Measurements from ENCODE around the gene OCIAD2. TPM values are rescaled to one million over a fixed set of nuclear protein-coding genes. Genes with fewer than 3 reads are reported as not detected.
"Not testable (repeated sequence)": the region's sequence is repeated elsewhere in the genome, so short reads cannot be mapped to it uniquely, and the experiment has no call there.

OCIAD2 gene
- total RNA-seq, 2 donors from 2014 or later = 4.8 to 7.9 TPM

DNA sequence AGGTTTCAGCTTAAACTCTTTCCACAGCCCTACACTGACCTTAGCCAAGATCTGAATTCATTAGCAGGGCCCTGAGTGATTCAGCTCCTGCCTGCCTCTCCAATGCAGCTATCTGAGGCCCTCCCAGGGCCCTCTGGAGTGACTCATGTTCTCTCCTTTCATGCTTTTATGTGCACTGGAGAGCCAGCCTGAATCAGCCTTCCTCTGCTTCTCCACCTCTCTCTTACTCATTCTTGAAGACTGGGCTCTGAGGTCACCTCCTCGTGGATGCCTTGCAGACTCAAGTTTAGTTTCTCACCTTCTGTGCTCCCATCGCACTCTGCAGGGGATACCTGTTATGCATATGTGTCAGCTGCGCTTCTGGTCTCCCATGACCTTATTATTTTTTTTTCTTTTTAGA, 3.1 kb upstream of the OCIAD2 start:
- DNase-seq (ENCODE audit: low spot score) = no peak
- intact Hi-C loops (cut with DNase I) = no loop called here

DNA sequence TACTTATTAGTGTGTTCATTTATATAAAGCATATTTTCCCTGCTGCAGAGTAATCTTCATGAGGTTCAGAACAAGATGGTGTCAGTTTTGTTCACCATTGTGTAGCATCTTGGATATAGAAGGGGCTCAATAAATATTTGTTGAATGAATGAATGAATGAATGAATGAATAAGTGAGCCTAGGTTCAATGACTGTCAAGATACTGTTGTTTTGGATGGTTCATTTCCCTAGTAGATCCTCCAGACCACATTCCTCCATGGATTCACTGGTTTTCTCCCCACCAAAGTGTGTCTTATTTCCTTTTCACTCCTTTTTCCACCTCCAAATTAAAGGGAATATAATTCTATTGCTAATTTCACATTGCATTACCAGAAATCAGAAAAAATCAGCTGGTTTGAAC, 2.1 kb upstream of the OCIAD2 start:
- DNase-seq (ENCODE audit: low spot score) = no peak
- intact Hi-C loops (cut with DNase I) = no loop called here

DNA sequence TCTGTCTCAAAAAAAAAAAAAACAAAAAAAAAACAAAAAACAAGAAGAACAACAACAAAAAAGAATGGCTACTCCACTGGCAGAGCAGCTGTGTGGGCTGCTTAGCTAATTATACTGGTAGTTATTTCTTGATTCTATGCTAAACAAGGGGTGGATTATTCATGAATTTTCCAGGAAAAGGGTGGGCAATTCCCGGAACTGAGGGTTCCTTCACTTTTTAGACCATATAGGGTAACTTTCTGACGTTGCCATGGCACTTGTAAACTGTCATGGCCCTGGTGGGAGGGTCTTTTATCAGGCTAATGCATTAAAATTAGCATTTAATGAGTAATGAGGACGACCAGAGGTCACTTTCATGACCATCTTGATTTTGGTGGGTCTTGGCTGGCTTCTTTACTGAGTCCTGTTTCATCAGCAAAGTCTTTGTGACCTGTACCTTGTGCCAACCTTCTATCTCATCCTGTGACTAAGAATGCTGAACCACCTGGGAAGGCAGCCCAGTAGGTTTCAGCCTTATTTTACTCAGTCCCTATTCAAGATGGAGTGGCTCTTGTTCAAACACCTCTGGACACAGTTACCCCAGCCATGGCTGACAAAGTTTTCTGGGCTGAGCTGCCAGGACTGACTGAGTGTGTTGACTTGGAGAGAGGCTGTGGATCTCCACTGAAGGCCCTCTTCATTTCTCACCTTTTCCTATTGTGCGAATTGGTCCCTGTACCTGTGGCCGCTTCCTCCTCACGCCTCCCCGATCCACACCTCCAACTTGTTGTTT, 1.3 kb upstream of the OCIAD2 start:
- DNase-seq (ENCODE audit: low spot score) = no peak
- intact Hi-C loops (cut with DNase I) = no loop called here

DNA sequence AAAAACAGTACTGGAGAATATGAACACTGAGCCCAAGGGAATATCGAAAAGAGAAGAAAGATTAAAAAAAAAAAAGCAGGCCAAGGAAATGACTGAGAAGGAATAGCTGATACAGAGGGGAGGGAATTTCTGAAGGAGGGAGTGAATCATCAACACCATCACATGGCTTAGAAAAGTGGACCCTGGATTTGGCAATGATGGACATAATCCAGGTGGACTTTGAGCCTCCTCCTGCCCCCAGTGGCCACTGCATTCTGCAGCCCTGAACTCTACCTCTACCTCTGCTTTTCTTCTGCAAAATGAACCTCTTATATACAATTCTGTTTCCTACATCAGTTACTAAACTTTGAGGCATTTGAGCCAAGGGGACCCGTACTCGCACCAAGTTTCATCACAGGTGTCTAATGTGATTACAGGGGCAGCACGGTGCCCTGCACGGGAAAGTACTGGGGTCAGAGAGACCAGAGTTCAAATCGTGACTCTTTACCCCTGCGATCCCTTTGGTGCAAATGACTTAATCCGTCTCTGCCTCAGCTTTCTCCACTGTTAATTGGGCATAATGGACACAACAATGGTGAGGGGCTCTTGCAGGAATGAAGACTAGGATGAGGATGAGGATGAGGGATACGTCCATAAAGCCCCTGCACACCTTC, 1.1 kb downstream of the OCIAD2 start:
- intact Hi-C loops (cut with DNase I) = no loop called here
- DNase-seq (ENCODE audit: low spot score) = no peak

DNA sequence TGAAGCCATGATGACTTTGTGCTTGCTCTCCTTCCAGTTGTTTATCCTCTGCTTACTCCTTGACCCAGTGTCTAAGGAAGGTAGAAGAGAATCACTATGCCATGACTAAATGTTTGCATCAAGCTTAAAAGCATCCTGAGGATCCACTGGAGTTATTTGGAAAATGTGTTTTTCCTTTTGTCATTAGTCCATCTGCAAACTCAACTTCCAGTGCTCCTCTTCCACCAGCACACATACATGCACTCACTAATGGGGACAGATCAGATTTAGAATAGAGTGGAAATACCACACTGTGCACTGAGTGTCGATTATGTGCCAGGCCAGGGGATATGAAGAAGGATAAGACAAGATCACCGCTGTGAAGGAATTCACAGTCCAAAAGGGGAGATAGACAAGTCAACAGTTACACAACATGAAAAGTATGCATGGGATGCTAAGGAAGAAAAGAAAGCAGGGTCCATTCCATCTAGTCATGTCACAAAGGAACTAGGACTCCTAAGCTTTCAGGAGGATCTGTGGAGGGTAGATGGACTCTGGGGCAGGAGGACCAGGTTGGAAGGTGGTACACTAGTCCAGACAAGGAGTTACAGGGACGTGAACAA, 1.9 kb downstream of the OCIAD2 start:
- DNase-seq (ENCODE audit: low spot score) = no peak
- intact Hi-C loops (cut with DNase I) = no loop called here

DNA sequence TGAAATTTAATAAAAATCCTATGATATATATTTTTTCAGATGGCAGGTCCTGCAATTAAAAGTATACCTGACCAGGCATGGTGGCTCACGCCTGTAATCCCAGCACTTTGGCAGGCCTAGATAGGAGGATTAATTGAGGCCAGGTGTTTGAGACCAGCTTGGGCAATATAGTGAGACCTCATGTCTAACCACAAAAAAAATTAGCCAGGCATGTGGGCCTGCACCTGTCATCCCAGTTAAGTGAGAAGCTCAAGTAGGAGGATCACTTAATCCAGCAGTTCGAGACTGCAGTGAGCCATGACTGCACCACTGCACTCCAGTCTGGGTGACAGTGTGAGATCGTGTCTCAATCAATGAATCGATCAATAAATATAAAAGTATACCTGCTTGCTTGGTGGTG, 2.5 kb downstream of the OCIAD2 start:
- intact Hi-C loops (cut with DNase I) = no loop called here

DNA sequence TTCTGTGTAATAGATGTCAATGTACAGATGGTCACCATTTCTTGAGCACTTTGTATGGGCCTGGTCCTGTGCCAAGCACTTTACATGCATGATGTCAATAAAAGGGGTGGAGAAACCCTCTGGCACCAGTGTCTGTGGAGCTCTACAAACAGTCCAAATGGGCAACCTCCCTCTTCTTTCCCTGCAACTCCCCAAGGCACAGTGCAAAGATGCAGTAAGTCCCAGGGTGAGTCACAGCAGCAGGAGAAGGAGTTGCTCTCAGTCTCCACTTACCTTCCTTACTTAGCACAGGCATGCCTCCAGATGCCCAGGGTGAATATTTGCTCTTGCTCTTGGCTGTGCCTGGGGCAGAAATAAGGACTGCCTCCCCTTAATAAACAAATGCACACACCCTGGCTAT, 4.3 kb downstream of the OCIAD2 start:
- intact Hi-C loops (cut with DNase I) = no loop called here

More for the DNA sequence above, 2.5 kb downstream of the OCIAD2 start:
- DNase-seq (ENCODE audit: low spot score) = no peak

DNA sequence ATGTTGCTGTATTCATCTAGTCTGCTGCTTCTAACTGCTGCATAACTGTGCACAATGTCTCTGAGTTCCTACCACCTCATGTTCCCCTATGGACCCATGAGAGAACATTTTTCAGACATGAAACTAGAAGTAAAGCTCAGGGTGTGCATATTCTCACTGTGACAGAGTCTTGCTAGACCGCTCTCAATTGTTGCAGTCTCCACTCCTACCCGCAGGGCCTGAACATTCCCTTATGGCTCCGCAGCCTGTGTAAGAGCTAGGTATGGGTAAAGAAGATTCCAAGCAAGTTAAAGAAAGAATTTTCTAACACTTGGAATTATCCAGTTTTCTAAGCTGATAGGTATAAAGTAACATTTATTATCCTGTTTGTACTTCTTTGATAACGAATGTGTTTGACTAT, 5.4 kb downstream of the OCIAD2 start:
- no peak for DNase-seq (ENCODE audit: low spot score)
- intact Hi-C loops (cut with DNase I) = no loop called here

More for the DNA sequence above, 4.3 kb downstream of the OCIAD2 start:
- DNase-seq (ENCODE audit: low spot score) = no peak

DNA sequence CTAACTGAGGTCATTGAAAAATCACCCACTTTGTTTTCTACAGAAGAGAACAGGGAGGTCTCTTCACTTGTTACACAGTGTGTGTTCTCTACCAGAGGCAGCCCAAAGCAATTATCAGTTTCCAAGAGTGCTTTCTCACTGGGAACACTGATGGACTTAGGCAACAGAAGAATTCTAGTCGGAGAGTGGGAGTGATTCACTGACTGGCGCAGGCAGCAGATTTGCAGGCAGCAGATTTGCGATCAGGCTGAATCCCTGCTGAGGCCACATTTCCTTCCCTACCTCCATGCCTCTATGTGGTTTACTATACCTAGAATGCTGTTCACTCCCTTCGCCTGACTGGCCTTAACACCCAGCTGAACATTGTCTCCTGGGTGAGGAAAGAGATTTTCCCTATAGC, 6.6 kb downstream of the OCIAD2 start:
- intact Hi-C loops (cut with DNase I) = no loop called here
- DNase-seq (ENCODE audit: low spot score) = no peak

DNA sequence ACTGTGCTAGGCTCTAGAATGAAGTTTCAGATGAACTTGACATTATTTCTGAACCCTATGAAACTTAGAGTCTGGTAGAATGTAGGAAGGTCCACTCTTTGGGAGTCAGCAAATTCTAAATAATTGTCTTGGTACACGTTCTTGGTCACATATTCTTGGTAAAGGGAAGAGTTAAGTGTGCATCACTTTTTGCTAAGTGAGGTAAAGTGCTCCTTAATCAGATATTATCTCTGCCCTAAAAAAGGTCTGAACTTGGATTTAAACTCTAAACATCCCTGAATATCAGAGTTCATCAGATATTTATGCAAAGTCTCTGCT, 7.2 kb downstream of the OCIAD2 start:
- intact Hi-C loops (cut with DNase I) = no loop called here
- no peak for DNase-seq (ENCODE audit: low spot score)

DNA sequence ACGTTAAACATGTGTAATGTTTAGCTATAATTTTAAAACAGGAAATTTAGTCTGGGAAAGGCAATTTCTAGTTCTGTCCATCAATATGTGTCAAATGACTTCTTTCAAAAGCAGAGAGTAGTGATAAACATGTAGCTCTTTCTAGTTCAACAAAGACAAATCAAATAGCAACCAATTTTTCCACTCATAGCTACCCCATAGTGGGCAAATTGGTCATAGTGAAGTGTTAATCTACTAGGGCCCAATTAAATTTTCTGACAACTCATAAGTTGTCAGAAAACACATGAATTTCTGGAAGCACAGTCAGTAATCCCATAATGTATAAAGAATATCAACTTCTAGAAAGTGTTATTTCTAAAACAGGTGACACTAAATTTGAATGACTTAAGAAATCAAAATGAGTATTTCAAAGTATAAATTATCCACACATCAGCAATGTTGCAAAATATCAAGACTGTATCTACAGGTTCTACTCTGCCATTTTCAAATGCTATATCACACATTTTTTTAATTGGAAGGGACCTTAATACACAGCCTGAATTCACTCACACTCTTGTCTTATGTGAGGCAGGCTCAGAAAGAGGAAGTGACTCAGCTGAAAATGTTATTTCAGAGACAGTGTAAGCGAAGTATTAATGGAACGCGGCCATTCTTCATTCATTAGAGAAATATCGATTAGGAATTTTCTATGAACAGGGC, 7.7 kb downstream of the OCIAD2 start:
- intact Hi-C loops (cut with DNase I) = no loop called here
- no peak for DNase-seq (ENCODE audit: low spot score)

DNA sequence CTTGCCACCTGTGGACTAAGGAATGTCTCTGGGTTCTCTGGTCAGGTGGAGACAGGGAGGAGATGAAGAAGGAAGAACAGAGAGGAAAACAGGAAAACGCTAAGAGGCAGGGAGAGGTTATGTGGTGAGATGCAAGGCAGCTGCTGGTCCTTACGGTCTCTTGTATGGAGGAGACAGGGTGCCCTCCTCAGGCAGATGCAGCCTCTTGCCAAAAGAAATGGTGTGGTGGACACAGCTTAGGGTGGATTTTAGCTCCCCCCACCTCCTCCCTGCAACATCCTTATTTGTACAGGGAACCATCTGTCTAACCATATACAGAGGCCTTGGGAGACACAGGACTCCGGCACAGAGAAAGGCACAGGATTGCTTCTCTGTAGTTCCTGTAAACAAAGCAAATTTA, 9.7 kb downstream of the OCIAD2 start:
- DNase-seq (ENCODE audit: low spot score) = no peak
- intact Hi-C loops (cut with DNase I) = no loop called here

DNA sequence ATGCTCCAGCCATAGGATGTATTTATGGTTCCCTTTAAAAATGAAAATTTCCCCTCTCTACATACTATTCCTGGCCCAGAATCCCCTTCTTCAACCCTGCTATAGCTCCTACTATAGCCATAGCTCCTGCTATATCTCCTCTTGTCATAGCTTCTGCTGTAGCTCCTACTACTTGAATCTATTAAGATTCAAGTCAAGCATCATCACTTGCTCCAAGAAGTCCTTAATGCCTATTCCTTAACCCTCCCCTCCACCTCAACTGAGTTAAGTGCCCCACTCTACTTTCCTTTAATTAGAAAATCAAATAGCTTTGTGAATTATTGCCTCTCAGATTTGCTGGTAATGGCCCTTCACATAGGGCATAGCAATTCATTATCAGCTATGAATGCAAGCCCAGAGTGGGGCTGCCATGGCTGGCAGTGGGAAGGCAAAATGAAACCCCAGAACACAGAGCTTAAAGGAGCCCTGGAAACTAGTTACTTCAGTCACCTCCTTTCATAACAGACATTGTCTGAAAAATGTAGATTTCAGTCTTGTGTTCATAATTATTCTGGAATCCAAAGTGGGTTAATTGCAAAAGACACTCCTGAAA, 15.4 kb downstream of the OCIAD2 start:
- intact Hi-C loops (cut with DNase I) = no loop called here
- DNase-seq (ENCODE audit: low spot score) = no peak

DNA sequence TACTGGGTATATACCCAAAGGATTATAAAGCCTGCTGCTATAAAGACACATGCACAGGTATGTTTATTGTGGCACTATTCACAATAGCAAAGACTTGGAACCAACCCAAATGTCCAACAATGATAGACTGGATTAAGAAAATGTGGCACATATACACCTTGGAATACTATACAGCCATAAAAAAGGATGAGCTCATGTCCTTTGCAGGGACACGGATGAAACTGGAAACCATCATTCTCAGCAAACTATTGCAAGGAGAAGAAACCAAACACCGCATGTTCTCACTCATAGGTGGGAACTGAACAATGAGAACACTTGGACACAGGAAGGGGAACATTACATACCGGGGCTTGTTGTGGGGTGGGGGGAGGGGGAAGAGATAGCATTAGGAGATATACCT, 16.8 kb downstream of the OCIAD2 start:
- intact Hi-C loops (cut with DNase I); DNase-seq (ENCODE audit: low spot score): not testable (repeated sequence)

DNA sequence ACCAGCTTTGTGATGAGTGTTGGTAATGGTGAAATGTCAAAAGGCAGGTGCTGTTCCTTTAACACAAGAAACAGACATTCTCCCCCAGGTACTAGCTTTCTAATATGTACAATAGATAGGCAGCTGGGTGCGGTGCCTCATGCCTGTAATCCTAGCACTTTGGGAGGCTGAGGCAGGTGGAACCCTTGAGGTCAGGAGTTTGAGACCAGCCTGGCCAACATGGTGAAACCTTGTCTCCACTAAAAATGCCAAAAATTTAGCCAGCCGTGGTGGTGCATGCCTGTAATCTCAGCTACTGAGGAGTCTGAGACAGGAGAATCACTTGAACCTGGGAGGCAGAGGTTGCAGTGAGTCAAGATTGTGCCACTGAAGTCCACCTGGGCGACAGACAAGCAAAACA, 24.9 kb downstream of the OCIAD2 start:
- intact Hi-C loops (cut with DNase I); DNase-seq (ENCODE audit: low spot score): not testable (repeated sequence)

DNA sequence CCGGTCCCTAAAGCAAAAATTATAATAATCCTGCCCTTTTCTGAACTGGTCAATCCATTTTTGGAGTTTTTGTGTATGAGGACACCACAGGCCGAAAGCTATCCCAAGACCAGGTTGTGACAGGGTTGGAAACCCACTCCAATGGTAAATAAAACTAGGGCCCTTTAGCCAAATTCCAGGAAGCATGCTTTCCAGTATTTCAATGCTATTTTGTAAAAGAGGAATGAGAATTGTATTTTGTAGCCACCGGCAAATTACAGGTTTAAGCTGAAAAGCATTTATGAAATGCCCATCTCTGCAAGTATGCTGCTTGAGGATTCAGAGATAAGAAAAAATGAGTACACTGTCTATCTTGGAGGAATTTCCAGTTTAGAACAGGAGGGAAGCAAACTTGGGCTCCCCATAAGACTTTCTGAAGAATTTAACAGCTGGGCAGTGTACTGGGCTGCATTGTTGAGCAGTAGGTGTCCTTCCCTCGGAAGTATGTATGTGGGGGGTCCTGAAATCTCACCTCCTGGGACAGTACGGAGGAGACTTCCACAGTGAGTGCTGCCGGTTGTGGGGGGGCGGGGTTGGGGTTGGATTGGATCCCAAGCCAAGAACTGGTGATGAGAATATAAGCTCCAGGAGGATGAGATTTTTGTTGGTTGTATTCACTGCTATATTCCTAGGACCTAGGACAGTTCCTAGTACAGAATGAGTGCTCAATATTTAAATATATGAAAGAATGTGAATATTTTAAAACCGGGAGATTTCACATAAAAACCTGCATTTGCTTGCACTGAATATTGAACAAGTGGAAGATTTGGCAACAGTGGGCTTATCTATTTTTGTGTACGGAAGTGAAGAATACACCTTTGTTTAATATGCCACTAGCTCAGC, 26.8 kb downstream of the OCIAD2 start:
- intact Hi-C loops (cut with DNase I) = no loop called here

DNA sequence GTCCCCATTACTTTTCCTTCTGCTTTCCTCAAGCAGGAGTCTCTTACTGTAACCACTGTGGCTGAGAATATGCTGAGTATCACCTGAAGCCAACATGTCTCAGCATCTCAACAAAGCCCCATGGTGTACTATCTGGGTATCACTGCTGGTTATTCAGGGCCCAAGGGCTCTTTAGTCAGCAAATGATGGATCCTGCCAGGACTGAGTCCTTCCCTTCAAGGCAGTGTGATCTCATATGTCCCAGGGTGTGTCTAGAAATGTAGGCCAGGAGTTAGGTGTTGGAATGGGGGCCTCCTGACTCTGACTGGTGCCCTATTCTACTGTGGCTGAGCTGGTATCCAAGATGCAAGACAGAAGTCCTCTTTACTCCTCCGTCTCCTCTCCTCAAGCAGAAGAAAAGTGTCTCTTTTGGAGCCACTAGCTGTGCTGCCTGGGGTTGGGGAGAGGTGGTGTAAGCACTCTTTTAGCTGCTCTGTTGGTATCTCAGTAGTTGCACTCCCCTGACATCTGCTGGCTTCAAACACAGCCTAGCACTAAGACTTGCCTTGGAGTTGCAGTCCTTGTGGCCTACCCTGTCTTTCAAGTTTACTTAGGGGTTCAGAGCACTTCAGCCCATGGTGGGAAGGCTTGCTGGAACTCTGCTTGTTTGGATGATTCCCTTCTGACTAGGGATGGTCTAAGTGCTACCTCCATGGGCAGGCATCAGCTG, 28.6 kb downstream of the OCIAD2 start:
- intact Hi-C loops (cut with DNase I) = no loop called here

More for the DNA sequence above, 26.8 kb downstream of the OCIAD2 start:
- no peak for DNase-seq (ENCODE audit: low spot score)

DNA sequence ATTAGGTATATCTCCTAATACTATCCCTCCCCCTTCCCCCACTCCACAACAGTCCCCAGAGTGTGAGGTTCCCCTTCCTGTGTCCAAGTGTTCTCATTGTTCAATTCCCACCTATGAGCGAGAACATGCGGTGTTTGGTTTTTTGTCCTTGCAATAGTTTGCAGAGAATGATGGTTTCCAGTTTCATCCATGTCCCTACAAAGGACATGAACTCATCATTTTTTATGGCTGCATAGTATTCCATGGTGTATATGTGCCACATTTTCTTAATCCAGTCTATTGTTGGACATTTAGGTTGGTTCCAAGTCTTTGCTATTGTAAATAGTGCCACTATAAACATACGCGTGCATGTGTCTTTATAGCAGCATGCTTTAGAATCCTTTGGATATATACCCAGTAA, 41.9 kb downstream of the OCIAD2 start:
- DNase-seq (ENCODE audit: low spot score); intact Hi-C loops (cut with DNase I): not testable (repeated sequence)

More for the DNA sequence above, 28.6 kb downstream of the OCIAD2 start:
- DNase-seq (ENCODE audit: low spot score) = no peak

Measured in posterior vena cava (tissue), 2 donors.